Cardiac fibroblast (primary cell): ENCODE measurements around the gene EEF1A1.

ENCODE experiments used
- DNase-seq, 2 donors: peaks; one replicate each; pipeline versions ENCODE4 v3.0.0 to v3.0.0-alpha.2; 2010; ENCODE audit warnings: low read depth in 2 of 2
- H3K4me3 ChIP-seq, 2 donors: replicated peaks in 1 of 2; 1 replicate in 1 of 2; 2 replicates in 1 of 2; pipeline ENCODE4 v1.5.1; 2011; ENCODE audit warnings: low read depth in 2 of 2, low read length in 2 of 2, mild to moderate bottlenecking in 2 of 2, moderate library complexity in 1 of 2
- TF ChIP-seq, protein P1 (sequence below): IDR thresholded peaks from one replicate; pipeline ENCODE4 v1.5.1; 2011; ENCODE audit warnings: low read depth, mild to moderate bottlenecking, low read length, inconsistent platforms

EEF1A1 gene

DNA sequence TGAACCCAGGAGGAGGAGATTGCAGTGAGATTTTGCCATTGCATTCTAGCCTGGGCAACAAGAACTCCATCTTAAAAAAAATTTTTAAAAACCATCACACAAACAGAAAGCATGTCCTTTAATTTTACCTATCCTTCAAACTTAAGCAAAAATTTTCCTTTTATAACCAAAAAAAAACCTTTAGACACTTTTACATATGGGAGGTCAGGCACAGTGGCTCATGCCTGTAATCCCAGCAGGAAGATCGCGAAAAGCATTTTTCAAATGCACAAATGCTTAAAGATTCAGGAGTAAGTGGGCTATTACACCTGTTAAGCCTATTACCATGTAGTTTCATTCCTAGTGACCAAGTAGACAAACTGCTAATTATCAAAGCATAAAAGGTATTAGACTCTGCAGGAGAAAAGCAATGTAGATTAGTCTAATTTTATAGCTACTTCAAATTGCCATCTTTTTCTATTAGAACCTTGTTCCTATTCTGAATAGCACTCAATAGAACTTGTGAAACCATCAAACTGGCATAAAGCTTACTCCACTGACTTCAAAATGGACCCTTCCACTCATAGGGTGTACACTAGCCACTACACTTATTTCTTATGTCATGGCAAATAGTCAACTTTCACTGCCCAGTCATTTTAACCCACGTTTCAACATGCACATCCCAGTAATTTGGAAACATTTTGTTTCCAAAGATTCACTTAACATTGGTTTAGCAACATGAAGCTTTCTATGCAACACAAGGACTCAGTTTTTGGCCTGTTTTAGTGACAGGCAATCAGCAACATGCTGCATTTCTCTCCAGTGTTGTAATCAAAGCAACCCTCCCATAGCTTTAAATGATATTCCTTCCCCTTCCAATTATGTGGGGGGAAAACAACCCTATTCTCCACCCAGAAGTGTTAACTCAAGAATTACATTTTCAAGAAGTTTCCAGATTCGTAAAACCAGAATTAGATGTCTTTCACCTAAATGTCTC is 4.0 kb downstream of the EEF1A1 start:
- peak overlapping the region in 1 of 2 donors; percentile 32 for H3K4me3 ChIP-seq
- TF ChIP-seq, protein P1, sequence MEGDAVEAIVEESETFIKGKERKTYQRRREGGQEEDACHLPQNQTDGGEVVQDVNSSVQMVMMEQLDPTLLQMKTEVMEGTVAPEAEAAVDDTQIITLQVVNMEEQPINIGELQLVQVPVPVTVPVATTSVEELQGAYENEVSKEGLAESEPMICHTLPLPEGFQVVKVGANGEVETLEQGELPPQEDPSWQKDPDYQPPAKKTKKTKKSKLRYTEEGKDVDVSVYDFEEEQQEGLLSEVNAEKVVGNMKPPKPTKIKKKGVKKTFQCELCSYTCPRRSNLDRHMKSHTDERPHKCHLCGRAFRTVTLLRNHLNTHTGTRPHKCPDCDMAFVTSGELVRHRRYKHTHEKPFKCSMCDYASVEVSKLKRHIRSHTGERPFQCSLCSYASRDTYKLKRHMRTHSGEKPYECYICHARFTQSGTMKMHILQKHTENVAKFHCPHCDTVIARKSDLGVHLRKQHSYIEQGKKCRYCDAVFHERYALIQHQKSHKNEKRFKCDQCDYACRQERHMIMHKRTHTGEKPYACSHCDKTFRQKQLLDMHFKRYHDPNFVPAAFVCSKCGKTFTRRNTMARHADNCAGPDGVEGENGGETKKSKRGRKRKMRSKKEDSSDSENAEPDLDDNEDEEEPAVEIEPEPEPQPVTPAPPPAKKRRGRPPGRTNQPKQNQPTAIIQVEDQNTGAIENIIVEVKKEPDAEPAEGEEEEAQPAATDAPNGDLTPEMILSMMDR: no peak
- DNase-seq: peak; percentile 33 to 39

GRCh38 chr6:73515204-73515655 is 5.6 kb downstream of the EEF1A1 start:
- peak in 1 of 2 donors; percentile 46 for DNase-seq
- TF ChIP-seq, protein P1: no peak
- no peak overlapping the region for H3K4me3 ChIP-seq

DNA sequence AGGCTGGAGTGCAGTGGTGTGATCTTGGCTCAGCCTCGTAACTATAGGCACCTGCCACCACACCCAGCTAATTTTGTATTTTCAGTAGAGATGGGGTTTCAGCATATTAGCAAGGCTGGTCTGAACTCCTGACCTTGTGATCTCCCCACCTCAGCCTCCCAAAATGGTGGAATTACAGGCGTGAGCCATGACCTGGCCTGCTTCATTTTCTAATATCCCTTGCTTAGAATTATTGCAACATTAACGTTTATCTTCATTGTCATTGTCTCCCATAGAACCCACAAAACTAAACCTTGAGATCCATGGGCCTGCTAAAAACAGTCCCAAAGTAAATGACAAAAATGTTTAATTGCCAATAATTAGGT is 6.1 kb downstream of the EEF1A1 start:
- TF ChIP-seq, protein P1: no peak
- H3K4me3 ChIP-seq: no peak overlapping the region
- no peak for DNase-seq

GRCh38 chr6:73513496-73513854 is 7.4 kb downstream of the EEF1A1 start:
- no peak overlapping the region for H3K4me3 ChIP-seq
- DNase-seq: peak in 1 of 2 donors; percentile 52
- TF ChIP-seq, protein P1: no peak

DNA sequence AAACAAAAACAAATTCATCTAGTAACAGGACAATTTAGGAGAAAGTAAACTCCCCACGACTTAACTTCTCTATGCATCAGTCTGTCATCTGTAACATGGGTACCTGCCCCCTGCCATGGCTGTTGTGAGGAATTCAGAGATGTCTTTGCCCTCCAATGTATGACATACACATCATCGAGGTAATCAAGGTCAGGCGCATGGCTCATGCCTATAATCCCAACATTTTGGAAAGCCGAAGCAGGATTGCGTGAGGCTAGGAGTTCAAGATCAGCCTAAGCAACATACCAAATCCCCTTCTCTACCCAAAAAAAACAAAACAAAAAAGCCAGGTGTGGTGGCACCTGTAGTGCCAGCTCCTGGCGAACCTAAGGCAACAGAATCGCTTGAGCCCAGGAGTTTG is 9.0 kb downstream of the EEF1A1 start:
- TF ChIP-seq, protein P1: no peak
- no peak for DNase-seq
- no peak overlapping the region for H3K4me3 ChIP-seq

DNA sequence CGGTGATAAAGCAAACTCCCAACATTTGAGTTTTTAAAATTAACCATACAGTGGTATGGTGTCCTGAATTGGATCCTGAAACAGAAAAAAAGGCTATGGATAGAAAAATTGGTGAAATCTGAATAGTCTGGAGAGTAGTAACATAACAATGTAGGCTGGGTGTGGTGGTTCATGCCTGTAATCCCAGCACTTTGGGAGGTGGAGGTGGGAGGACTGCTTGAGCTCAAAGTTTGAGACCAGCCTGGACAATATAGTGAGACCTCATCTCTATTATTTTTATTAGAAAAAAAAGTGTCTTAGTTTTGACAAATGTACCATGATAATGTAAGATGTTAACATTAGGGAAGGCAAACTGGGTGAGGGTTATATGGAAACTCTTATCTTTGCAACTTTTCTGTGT is 11.0 kb downstream of the EEF1A1 start:
- DNase-seq: no peak
- TF ChIP-seq, protein P1: no peak

DNA sequence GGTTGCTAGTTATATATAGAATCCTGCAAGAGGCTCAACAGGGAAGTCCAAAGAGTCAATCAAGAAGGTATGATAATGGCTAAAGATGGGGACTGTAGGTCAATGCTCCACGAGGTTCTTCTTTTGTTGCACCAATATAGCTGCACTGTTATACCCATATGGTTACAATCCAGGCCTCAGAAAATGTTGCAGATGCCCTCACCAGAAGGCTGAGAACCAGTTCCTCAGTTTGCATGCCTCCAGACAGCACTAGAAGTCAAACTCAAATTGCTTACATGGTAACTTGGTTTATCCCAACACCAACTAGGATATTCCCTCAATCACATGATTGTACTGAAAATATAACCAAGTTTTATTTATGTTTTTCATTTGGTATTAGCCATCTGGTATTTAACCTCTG is 12.1 kb downstream of the EEF1A1 start:
- no peak overlapping the region for H3K4me3 ChIP-seq
- DNase-seq: no peak
- TF ChIP-seq, protein P1: no peak

More for the DNA sequence above, 11.0 kb downstream of the EEF1A1 start:
- H3K4me3 ChIP-seq: no peak overlapping the region
